RWPE1 (cell line): ENCODE data around the gene SSBP3.
A peak's percentile ranks its signal among the peaks of the same experiment; 100 is the strongest.

Experiments
- CTCF ChIA-PET: fragments of 350-600 bp; sonication (Branson Sonifier 250); formaldehyde crosslinking; extraction: SDS; loops from one replicate; lab custom pipeline; 2021; lab: Yijun Ruan, JAX
- POLR2A ChIA-PET: fragments of 400-600 bp; formaldehyde crosslinking; extraction: SDS; loops from one replicate; lab custom pipeline; 2020; ENCODE audit warnings: antibody characterized with exemption; ENCODE audit not compliant: low non-redundant PET; lab: Yijun Ruan, JAX
- DNase-seq: peaks from one replicate; pipeline ENCODE4 v3.0.0; 2012; ENCODE audit warnings: low spot score
- H3K27ac ChIP-seq: fragments of 450-650 bp; 2 replicates; pipeline ENCODE4 v1.5.1; 2017
- TF ChIP-seq, protein P1 (sequence below): fragments of 450-650 bp; conservative IDR thresholded peaks from 2 replicates; pipeline ENCODE4 v1.5.1; 2017; ENCODE audit warnings: low read depth, mild to moderate bottlenecking

SSBP3 gene

DNA sequence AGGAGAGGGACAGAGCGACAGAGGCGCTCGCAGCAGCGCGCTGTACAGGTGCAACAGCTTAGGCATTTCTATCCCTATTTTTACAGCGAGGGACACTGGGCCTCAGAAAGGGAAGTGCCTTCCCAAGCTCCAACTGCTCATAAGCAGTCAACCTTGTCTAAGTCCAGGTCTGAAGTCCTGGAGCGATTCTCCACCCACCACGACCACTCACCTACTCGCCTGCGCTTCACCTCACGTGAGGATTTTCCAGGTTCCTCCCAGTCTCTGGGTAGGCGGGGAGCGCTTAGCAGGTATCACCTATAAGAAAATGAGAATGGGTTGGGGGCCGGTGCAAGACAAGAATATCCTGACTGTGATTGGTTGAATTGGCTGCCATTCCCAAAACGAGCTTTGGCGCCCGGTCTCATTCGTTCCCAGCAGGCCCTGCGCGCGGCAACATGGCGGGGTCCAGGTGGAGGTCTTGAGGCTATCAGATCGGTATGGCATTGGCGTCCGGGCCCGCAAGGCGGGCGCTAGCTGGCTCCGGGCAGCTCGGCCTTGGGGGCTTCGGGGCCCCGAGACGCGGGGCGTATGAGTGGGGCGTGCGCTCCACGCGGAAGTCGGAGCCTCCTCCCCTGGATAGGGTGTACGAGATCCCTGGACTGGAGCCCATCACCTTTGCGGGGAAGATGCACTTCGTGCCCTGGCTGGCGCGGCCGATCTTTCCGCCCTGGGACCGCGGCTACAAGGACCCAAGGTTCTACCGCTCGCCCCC is 206.3 kb downstream of the SSBP3 start, which contains the start of the genes CYB5RL and MRPL37:
Gene CYB5RL (minus strand): TSS at position 266 of the 754 bp plus-strand sequence. CDS start 4,414 bp downstream, outside the sequence.
Gene MRPL37 (plus strand): TSS at position 403 of the 754 bp plus-strand sequence. CDS start 77 bp downstream, at position 480.
- ChIA-PET POLR2A (interaction anchor here (0.9 kb wide), 1 partner anchor 63 kb away, joined by 3 read pairs; no protein-coding TSS in a partner anchor), CTCF (interaction anchor here (0.5 to 1.2 kb wide), 3 partner anchors 12 to 76 kb away, joined by 3 to 7 read pairs (median 4); no protein-coding TSS in a partner anchor)
- TF ChIP-seq, protein P1, sequence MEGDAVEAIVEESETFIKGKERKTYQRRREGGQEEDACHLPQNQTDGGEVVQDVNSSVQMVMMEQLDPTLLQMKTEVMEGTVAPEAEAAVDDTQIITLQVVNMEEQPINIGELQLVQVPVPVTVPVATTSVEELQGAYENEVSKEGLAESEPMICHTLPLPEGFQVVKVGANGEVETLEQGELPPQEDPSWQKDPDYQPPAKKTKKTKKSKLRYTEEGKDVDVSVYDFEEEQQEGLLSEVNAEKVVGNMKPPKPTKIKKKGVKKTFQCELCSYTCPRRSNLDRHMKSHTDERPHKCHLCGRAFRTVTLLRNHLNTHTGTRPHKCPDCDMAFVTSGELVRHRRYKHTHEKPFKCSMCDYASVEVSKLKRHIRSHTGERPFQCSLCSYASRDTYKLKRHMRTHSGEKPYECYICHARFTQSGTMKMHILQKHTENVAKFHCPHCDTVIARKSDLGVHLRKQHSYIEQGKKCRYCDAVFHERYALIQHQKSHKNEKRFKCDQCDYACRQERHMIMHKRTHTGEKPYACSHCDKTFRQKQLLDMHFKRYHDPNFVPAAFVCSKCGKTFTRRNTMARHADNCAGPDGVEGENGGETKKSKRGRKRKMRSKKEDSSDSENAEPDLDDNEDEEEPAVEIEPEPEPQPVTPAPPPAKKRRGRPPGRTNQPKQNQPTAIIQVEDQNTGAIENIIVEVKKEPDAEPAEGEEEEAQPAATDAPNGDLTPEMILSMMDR: no peak
- peak; percentile 100 for DNase-seq
- peak within 1 kb of the TSS; percentile 68 for H3K27ac ChIP-seq

DNA sequence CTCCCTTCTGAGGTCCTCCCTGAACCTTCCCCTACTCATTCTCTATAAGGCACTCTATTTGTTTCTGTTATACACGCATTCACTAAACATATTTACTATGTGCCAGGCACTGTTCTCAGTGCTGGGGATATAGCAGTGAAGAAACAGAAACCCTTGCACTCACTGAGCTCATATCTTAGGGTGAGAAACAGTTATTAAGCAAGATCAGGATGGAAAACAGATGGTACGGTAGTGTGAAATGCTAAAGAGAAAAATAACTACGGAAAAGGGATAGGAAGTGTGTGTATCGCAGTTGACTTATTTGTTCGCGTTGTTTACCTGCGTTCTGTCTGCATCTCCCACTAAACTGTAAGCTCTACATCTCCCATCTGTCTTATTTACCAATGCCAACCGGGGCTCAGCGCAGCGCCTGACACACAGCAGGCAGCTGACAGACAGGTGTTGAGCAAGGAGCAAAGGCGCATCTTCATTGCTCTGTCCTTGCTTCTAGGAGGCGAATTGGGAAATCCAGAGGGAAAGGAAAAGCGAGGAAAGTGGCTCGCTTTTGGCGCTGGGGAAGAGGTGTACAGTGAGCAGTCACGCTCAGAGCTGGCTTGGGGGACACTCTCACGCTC is 206.9 kb downstream of the SSBP3 start:
- ChIA-PET CTCF (interaction anchor here (0.5 to 1.2 kb wide), 3 partner anchors 12 to 30 kb away, joined by 3 to 7 read pairs (median 4); no protein-coding TSS in a partner anchor), POLR2A (interaction anchor here (0.9 kb wide), 1 partner anchor 63 kb away, joined by 3 read pairs; no protein-coding TSS in a partner anchor)
- TF ChIP-seq, protein P1: no peak
- peak overlapping the region; percentile 68 for H3K27ac ChIP-seq
- peak; percentile 27 for DNase-seq

DNA sequence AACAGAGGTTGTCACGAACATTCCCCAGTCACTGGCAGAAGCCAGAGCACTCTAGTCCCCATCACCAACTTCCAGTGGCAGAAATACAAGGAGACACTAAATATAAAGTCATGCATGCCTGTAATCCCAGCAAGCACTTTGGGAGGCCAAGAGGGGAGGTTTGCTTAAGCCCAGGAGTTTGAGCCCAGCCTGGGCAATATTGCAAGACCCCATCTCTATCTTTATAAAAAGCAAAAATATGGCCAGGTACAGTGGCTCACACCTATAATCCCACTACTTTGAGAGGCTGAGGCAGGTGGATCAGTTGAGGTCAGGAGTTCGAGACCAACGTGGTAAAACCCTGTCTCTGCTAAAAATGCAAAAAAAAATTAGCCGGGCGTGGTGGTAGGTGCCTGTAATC is 212.7 kb downstream of the SSBP3 start:
- ChIA-PET POLR2A (no interaction called here), CTCF (no interaction called here)
- TF ChIP-seq, protein P1: no peak
- no peak for DNase-seq
- H3K27ac ChIP-seq: no peak overlapping the region

DNA sequence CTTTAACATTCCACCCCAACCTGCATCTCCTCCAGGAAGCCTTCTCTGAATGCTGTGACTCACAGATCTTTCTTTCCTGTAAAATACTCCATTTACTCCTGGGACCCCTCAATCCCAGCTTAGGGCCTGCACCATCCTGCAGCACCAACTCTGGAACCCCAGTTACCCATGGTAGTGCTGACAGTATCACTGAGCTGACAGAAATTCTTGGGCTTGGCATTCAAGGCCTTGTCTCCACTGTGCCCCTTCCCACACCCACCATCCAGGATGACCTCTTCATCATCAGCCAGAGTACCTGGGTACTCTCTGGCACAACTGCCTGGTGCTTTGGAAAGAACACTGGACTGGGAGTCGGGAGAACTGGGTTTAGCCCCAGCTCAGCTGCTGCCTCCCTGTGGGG is 214.7 kb downstream of the SSBP3 start:
- ChIA-PET CTCF (no interaction called here), POLR2A (no interaction called here)
- DNase-seq: no peak
- TF ChIP-seq, protein P1: no peak
- H3K27ac ChIP-seq: no peak overlapping the region

DNA sequence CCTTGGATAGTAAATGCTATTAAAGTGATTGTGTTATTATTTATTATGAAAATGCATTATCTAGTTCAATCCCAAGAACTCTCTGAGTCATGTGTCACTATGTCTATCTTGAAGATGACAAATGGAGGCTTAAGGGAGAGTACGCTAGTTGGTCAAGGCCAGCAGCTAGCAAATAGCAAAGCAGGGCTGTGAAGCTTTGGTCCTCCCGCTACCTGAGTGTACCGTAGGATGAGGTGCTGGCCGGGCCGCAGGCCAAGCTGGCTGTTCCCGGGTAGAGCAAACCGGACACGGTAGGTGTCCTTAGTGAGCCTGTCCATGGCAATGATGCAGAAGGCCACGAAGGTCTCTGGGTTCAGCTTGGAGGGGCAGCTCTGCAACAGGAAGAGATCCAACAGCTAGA is 215.7 kb downstream of the SSBP3 start:
- no peak overlapping the region for H3K27ac ChIP-seq
- no peak for DNase-seq
- TF ChIP-seq, protein P1: no peak
- ChIA-PET CTCF (interaction anchor here (0.6 kb wide), 2 partner anchors 59 to 227 kb away, joined by 3 read pairs; no protein-coding TSS in a partner anchor), POLR2A (no interaction called here)

DNA sequence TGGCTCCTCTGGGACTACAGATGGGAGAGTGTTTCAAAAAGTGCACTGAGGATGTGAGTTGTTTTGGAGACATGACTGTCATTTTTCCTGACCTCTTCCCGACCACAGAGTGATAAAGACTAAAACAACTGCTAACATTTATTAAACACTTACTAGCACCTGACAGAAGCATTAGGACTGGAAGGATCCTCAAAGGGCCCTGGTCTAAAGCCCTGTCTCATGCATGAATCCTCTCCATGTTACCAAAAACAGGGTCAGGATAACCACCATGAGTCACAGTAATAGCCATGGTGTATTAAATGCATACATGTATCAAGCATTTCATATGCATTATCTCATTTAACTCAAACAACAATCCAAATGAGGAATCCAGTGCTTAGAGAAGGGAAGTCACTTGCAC is 217.9 kb downstream of the SSBP3 start:
- no peak for DNase-seq
- POLR2A ChIA-PET: no interaction called here
- CTCF ChIA-PET: interaction anchor here (1.0 kb wide), 1 partner anchor 12 kb away, joined by 7 read pairs; the partner anchor contains the start of genes CYB5RL and MRPL37
- H3K27ac ChIP-seq: no peak overlapping the region
- TF ChIP-seq, protein P1: no peak
